Ammon's horn (tissue), 1 donor: ENCODE measurements around the gene ANO2.

Source experiments
- DNase-seq: peaks from one replicate; pipeline ENCODE4 v3.0.0-alpha.2; 2016; ENCODE audit warnings: low spot score

Gene ANO2

GRCh38 chr12:5620896-5621295 lies 324.2 kb downstream of the ANO2 start:
- DNase-seq = no peak

GRCh38 chr12:5619628-5620027 lies 325.4 kb downstream of the ANO2 start:
- DNase-seq = no peak

- no peak for DNase-seq
Observed at GRCh38 chr12:5616854-5617253, 328.2 kb downstream of the ANO2 start.

- no peak for DNase-seq
Observed at GRCh38 chr12:5615760-5616159, 329.3 kb downstream of the ANO2 start.

GRCh38 chr12:5614256-5614655 lies 330.8 kb downstream of the ANO2 start:
- DNase-seq = no peak

- DNase-seq = no peak
Observed at GRCh38 chr12:5612556-5613410, 332.3 kb downstream of the ANO2 start.

GRCh38 chr12:5611162-5611561 lies 333.9 kb downstream of the ANO2 start:
- DNase-seq = no peak

GRCh38 chr12:5599378-5599777 lies 345.7 kb downstream of the ANO2 start:
- DNase-seq = no peak

- DNase-seq = no peak
Observed at GRCh38 chr12:5593998-5594397, 351.1 kb downstream of the ANO2 start.

GRCh38 chr12:5593086-5593485 lies 352.0 kb downstream of the ANO2 start:
- no peak for DNase-seq

GRCh38 chr12:5592310-5592709 lies 352.7 kb downstream of the ANO2 start:
- no peak for DNase-seq

GRCh38 chr12:5590316-5590715 lies 354.7 kb downstream of the ANO2 start:
- no peak for DNase-seq

GRCh38 chr12:5589054-5589453 lies 356.0 kb downstream of the ANO2 start:
- DNase-seq = no peak

GRCh38 chr12:5588591-5588990 lies 356.5 kb downstream of the ANO2 start:
- DNase-seq = no peak

- no peak for DNase-seq
Observed at GRCh38 chr12:5588176-5588575, 356.9 kb downstream of the ANO2 start.

GRCh38 chr12:5587711-5588121 lies 357.3 kb downstream of the ANO2 start:
- no peak for DNase-seq

- no peak for DNase-seq
Observed at GRCh38 chr12:5586201-5586600, 358.9 kb downstream of the ANO2 start.

GRCh38 chr12:5585178-5585577 lies 359.9 kb downstream of the ANO2 start:
- no peak for DNase-seq

- no peak for DNase-seq
Observed at GRCh38 chr12:5584412-5585175, 360.5 kb downstream of the ANO2 start.

GRCh38 chr12:5582541-5582940 lies 362.5 kb downstream of the ANO2 start:
- DNase-seq = no peak

- DNase-seq = no peak
Observed at GRCh38 chr12:5582018-5582417, 363.0 kb downstream of the ANO2 start.

- no peak for DNase-seq
Observed at GRCh38 chr12:5581616-5582015, 363.4 kb downstream of the ANO2 start.

- DNase-seq = no peak
Observed at GRCh38 chr12:5581019-5581418, 364.0 kb downstream of the ANO2 start.
